ENCODE results near the gene NUDT1. TPM values are rescaled to one million over a fixed set of nuclear protein-coding genes. Genes with fewer than 3 reads are reported as not detected.
A peak's percentile ranks its signal among the peaks of the same experiment; 100 is the strongest.

The NUDT1 gene
- total RNA-seq, 3 donors from 2014 or later (not counting 1 experiment from before 2014, with no cell fraction given) = 17.9 to 19.2 (median 18.2) TPM

GRCh38 chr7:2258661-2259365 is 16.8 kb downstream of the NUDT1 start:
- no peak overlapping the region for H3K4me3 ChIP-seq (ENCODE audit: low read length)
- DNase-seq (peak; percentile 35 to 53), ATAC-seq (peak; percentile 69 to 90 (median 87))
- H3K27me3 Mint-ChIP-seq (ENCODE audit: low read depth in 2 of 2) = no peaks in the 10 kb centered on the region
- no peak overlapping the region for H3K27ac ChIP-seq (ENCODE audit: low read length)
- H3K9me3 Mint-ChIP-seq = no peaks in the 10 kb centered on the region
- no peaks in the 10 kb centered on the region for H3K27me3 ChIP-seq (ENCODE audit: control insufficient read depth, insufficient read depth, low read length)
- intact Hi-C loops (cut with micrococcal nuclease) = no loop called here
- no peaks in the 10 kb centered on the region for H3K9me3 ChIP-seq (ENCODE audit: control insufficient read depth, insufficient read depth, low read length)
- peaks cover 36% of the 10 kb centered on the region for H3K4me1 ChIP-seq (ENCODE audit: control insufficient read depth, insufficient read depth, low read length)
- peaks cover 12 to 28% of the 10 kb centered on the region in 2 donors for H3K4me1 Mint-ChIP-seq
- 65% methylated on average over 34 of the region's 34 CpGs for WGBS (ENCODE audit: insufficient coverage)
- H3K36me3 Mint-ChIP-seq = no peaks in the 10 kb centered on the region
- H3K36me3 ChIP-seq (ENCODE audit: control insufficient read depth, insufficient read depth, low read length) = no peaks in the 10 kb centered on the region
- no peak for TF ChIP-seq CTCF (IDR thresholded peaks at IDR 0.05)
- H3K27ac Mint-ChIP-seq = peak overlapping the region; percentile 40 to 57
- H3K4me3 Mint-ChIP-seq = peak overlapping the region; percentile 18

DNA sequence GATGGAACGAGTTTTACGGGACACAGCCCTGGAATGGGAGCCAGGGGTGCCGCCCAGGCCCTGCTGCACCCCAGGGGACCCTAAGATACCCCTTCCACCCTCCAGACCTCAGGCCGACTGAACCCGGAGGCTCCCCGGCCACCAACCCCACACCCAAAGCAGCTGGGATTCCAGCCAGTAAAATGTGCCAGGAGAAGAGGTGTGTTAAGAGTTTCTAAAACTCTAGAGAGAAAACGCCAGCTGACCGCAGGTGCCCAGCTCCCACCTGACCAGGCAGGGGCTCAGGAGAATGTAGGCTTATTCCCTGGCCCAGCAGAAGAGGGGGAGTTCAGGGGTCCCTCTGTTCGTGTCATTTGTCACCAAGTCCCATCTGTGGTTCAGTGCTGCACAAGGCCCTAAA is 17.5 kb downstream of the NUDT1 start:
- Mint-ChIP-seq H3K4me3 (peak overlapping the region; percentile 18), H3K27me3 (ENCODE audit: low read depth in 2 of 2) (no peaks in the 10 kb centered on the region), H3K4me1 (peaks cover 12 to 28% of the 10 kb centered on the region in 2 donors), H3K9me3 (no peaks in the 10 kb centered on the region), H3K27ac (peak overlapping the region; percentile 40 to 57), H3K36me3 (no peaks in the 10 kb centered on the region)
- no peaks in the 10 kb centered on the region for H3K27me3 ChIP-seq (ENCODE audit: control insufficient read depth, insufficient read depth, low read length)
- no peak for DNase-seq
- H3K4me3 ChIP-seq (ENCODE audit: low read length) = no peak overlapping the region
- H3K36me3 ChIP-seq (ENCODE audit: control insufficient read depth, insufficient read depth, low read length) = peaks cover 3% of the 10 kb centered on the region
- no peaks in the 10 kb centered on the region for H3K9me3 ChIP-seq (ENCODE audit: control insufficient read depth, insufficient read depth, low read length)
- TF ChIP-seq CTCF (IDR thresholded peaks at IDR 0.05) = no peak
- intact Hi-C loops (cut with micrococcal nuclease) = no loop called here
- peak in 1 of 3 donors; percentile 3 for ATAC-seq
- peaks cover 36% of the 10 kb centered on the region for H3K4me1 ChIP-seq (ENCODE audit: control insufficient read depth, insufficient read depth, low read length)
- 87% methylated on average over 6 of the region's 9 CpGs for WGBS (ENCODE audit: insufficient coverage)
- no peak overlapping the region for H3K27ac ChIP-seq (ENCODE audit: low read length)

- Histone ChIP-seq H3K27me3 (ENCODE audit: control insufficient read depth, insufficient read depth, low read length) (no peaks in the 10 kb centered on the region), H3K27ac (ENCODE audit: low read length) (no peak overlapping the region), H3K9me3 (ENCODE audit: control insufficient read depth, insufficient read depth, low read length) (no peaks in the 10 kb centered on the region), H3K4me1 (ENCODE audit: control insufficient read depth, insufficient read depth, low read length) (peaks cover 30% of the 10 kb centered on the region), H3K4me3 (ENCODE audit: low read length) (no peak overlapping the region), H3K36me3 (ENCODE audit: control insufficient read depth, insufficient read depth, low read length) (peaks cover 3% of the 10 kb centered on the region)
- no peak overlapping the region for H3K4me3 Mint-ChIP-seq
- H3K36me3 Mint-ChIP-seq = no peaks in the 10 kb centered on the region
- H3K27me3 Mint-ChIP-seq (ENCODE audit: low read depth in 2 of 2) = no peaks in the 10 kb centered on the region
- WGBS (ENCODE audit: insufficient coverage) = 95% methylated on average over 5 of the region's 5 CpGs
- no peak for DNase-seq
- TF ChIP-seq CTCF (IDR thresholded peaks at IDR 0.05) = no peak
- intact Hi-C loops (cut with micrococcal nuclease) = no loop called here
- H3K4me1 Mint-ChIP-seq = peaks cover 12 to 28% of the 10 kb centered on the region in 2 donors
- H3K9me3 Mint-ChIP-seq = no peaks in the 10 kb centered on the region
- no peak overlapping the region for H3K27ac Mint-ChIP-seq
- no peak for ATAC-seq
Measured at GRCh38 chr7:2260820-2261219, 18.8 kb downstream of the NUDT1 start.

DNA sequence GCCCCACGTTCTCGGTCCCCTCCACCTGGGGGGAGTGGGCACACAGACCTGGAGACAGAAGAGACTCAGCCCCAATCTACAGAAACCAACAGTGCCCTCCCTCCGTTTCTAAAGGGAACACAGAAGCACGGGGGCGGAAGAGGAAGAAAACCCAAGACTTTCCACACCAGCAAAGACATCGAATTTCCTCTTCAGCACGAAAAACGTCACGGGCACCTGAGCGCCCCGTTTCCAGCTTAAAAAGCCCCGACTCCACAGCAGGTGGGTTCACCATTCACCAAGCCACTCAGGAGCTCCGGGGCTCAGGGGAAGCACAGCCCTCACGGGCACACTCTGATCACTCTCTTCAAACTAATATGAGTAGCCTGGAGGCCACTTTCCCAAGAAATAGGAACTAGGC is 19.6 kb downstream of the NUDT1 start:
- peaks cover 12 to 28% of the 10 kb centered on the region in 2 donors for H3K4me1 Mint-ChIP-seq
- H3K9me3 Mint-ChIP-seq = no peaks in the 10 kb centered on the region
- Histone ChIP-seq H3K27me3 (ENCODE audit: control insufficient read depth, insufficient read depth, low read length) (no peaks in the 10 kb centered on the region), H3K4me3 (ENCODE audit: low read length) (no peak overlapping the region), H3K9me3 (ENCODE audit: control insufficient read depth, insufficient read depth, low read length) (no peaks in the 10 kb centered on the region), H3K27ac (ENCODE audit: low read length) (peak overlapping the region; percentile 65), H3K36me3 (ENCODE audit: control insufficient read depth, insufficient read depth, low read length) (peaks cover 3% of the 10 kb centered on the region), H3K4me1 (ENCODE audit: control insufficient read depth, insufficient read depth, low read length) (peaks cover 30% of the 10 kb centered on the region)
- no peak for TF ChIP-seq CTCF (IDR thresholded peaks at IDR 0.05)
- 21% methylated on average over 14 of the region's 14 CpGs for WGBS (ENCODE audit: insufficient coverage)
- DNase-seq (peak in 1 of 2 donors; percentile 57), ATAC-seq (no peak)
- intact Hi-C loops (cut with micrococcal nuclease) = no loop called here
- peak overlapping the region; percentile 14 to 61 for H3K27ac Mint-ChIP-seq
- no peaks in the 10 kb centered on the region for H3K27me3 Mint-ChIP-seq (ENCODE audit: low read depth in 2 of 2)
- H3K36me3 Mint-ChIP-seq = no peaks in the 10 kb centered on the region
- peak overlapping the region; percentile 5 for H3K4me3 Mint-ChIP-seq

Measured in natural killer cell (primary cell).